Inflammatory macrophage (primary cell): ENCODE measurements around the gene OGFR.
A peak's percentile ranks its signal among the peaks of the same experiment; 100 is the strongest.
"Not testable (repeated sequence)": the region's sequence is repeated elsewhere in the genome, so short reads cannot be mapped to it uniquely, and the experiment has no call there.

ENCODE experiments used
- DNase-seq, 2 donors: peaks; one replicate each; pipeline ENCODE4 v3.0.0-alpha.2; 2020 to 2022

The OGFR gene

GRCh38 chr20:62839816-62840215, 35.2 kb downstream of the OGFR start:
- no peak for DNase-seq

- no peak for DNase-seq
Observed at GRCh38 chr20:62840244-62841197, 35.9 kb downstream of the OGFR start.

- no peak for DNase-seq
Observed at GRCh38 chr20:62841705-62842212, 37.1 kb downstream of the OGFR start.

- DNase-seq: no peak
Observed at GRCh38 chr20:62843656-62844055, 39.0 kb downstream of the OGFR start.

GRCh38 chr20:62844182-62844581, 39.5 kb downstream of the OGFR start:
- no peak for DNase-seq

- no peak for DNase-seq
Observed at GRCh38 chr20:62845416-62846160, 41.0 kb downstream of the OGFR start.

- no peak for DNase-seq
Observed at GRCh38 chr20:62846166-62846890, 41.7 kb downstream of the OGFR start.

- not testable (repeated sequence) for DNase-seq
Observed at GRCh38 chr20:62848917-62849316, 44.3 kb downstream of the OGFR start.

GRCh38 chr20:62849431-62849830, 44.8 kb downstream of the OGFR start:
- DNase-seq: no peak

- no peak for DNase-seq
Observed at GRCh38 chr20:62850333-62850974, 45.8 kb downstream of the OGFR start.

- no peak for DNase-seq
Observed at GRCh38 chr20:62852196-62852595, 47.6 kb downstream of the OGFR start.

GRCh38 chr20:62852841-62853240, 48.2 kb downstream of the OGFR start:
- no peak for DNase-seq

- DNase-seq: not testable (repeated sequence)
Observed at GRCh38 chr20:62853304-62853703, 48.7 kb downstream of the OGFR start.

GRCh38 chr20:62854121-62854520, 49.5 kb downstream of the OGFR start:
- DNase-seq: no peak

GRCh38 chr20:62855120-62855519, 50.5 kb downstream of the OGFR start:
- DNase-seq: no peak

- DNase-seq: no peak
Observed at GRCh38 chr20:62856931-62857619, 52.4 kb downstream of the OGFR start.

- DNase-seq: no peak
Observed at GRCh38 chr20:62858058-62858830, 53.6 kb downstream of the OGFR start.

- DNase-seq: no peak
Observed at GRCh38 chr20:62859721-62860120, 55.1 kb downstream of the OGFR start.

- DNase-seq: no peak
Observed at GRCh38 chr20:62860391-62860923, 55.8 kb downstream of the OGFR start.

- DNase-seq: peak in 1 of 2 donors; percentile 19
Observed at GRCh38 chr20:62860924-62861691, 56.5 kb downstream of the OGFR start.
